IPS DF 6.9 (cell line): Measurements from ENCODE around the gene MYO5B.

Source experiments
- DNase-seq: peaks from one replicate; pipeline ENCODE4 v3.0.0-alpha.2; 2013; ENCODE audit warnings: low read depth, low spot score
- H3K27ac ChIP-seq: one replicate; pipeline ENCODE4 v1.5.1; 2013; ENCODE audit warnings: low read length, control low read depth
- H3K27me3 ChIP-seq: 2 replicates; pipeline ENCODE4 v1.6.1; 2013; ENCODE audit warnings: mild to moderate bottlenecking, low read length; ENCODE audit not compliant: control insufficient read depth, insufficient read depth
- H3K36me3 ChIP-seq: 2 replicates; pipeline ENCODE4 v1.6.1; 2013; ENCODE audit warnings: low read length; ENCODE audit not compliant: control insufficient read depth, insufficient read depth
- H3K4me1 ChIP-seq: 2 replicates; pipeline ENCODE4 v1.6.1; 2013; ENCODE audit warnings: low read length; ENCODE audit not compliant: control insufficient read depth, insufficient read depth
- H3K4me3 ChIP-seq: 2 replicates; pipeline ENCODE4 v1.5.1; 2013; ENCODE audit warnings: mild to moderate bottlenecking, low read length
- H3K9me3 ChIP-seq: 2 replicates; pipeline ENCODE4 v1.6.1; 2013; ENCODE audit warnings: low read length, inconsistent platforms; ENCODE audit not compliant: control insufficient read depth, insufficient read depth
- WGBS: extraction: QIAGEN DNeasy Blood & Tissue Kit; methylation state at CpG from one replicate; pipeline ENCODE4 v1.1.7; 2013; ENCODE audit warnings: mixed read lengths, missing lambda C conversion rate; ENCODE audit not compliant: insufficient read length, insufficient coverage; 5-methylcytosine and 5-hydroxymethylcytosine counted together

The MYO5B gene

DNA sequence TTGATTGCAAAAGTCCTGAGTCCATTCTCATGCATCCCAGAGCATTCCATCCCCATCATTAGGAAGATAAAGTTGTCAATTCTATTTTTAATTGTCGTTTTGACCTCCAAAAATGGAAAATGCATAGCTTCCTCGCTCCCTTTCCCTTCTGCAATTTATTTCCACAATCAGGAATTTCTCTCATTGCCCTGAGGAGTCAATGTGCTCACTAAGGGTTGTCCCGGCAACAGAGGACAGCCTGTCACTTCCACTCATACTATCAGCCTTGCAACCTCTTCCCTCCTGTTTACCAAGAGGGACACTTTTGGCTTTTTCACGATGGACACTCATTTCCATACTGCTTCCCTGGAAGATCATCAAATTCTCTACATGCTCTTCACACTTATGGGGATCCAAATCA lies 164.8 kb downstream of the MYO5B start:
- Histone ChIP-seq H3K36me3 (no peaks in the 10 kb centered on the region), H3K27me3 (no peaks in the 10 kb centered on the region), H3K4me3 (no peak overlapping the region), H3K4me1 (no peaks in the 10 kb centered on the region), H3K9me3 (no peaks in the 10 kb centered on the region), H3K27ac (no peak overlapping the region)
- no CpG with 5 or more reads among the region's 4 CpGs for WGBS
- DNase-seq: no peak

DNA sequence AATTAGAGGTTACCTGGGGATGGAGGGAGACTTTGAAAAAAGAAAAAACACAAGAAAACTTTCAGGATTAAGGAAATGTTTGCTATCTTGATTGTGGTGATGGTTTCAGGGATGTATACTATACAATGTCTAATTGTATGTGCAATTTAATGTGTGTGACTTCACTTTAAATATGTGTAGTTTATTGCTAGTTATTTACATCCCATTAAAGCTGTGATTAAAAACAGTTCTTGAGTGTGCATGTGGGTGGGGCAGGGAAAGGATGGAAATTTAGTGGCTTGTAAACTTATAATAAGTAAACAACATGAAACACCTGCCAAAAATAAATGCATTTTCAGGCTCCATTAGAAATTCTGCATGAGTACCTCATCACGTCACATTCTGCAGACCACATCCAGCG lies 167.0 kb downstream of the MYO5B start:
- Histone ChIP-seq H3K36me3 (no peaks in the 10 kb centered on the region), H3K4me1 (no peaks in the 10 kb centered on the region), H3K27ac (no peak overlapping the region), H3K9me3 (no peaks in the 10 kb centered on the region), H3K4me3 (no peak overlapping the region), H3K27me3 (no peaks in the 10 kb centered on the region)
- no CpG with 5 or more reads among the region's 2 CpGs for whole genome bisulfite sequencing
- DNase-seq: no peak

DNA sequence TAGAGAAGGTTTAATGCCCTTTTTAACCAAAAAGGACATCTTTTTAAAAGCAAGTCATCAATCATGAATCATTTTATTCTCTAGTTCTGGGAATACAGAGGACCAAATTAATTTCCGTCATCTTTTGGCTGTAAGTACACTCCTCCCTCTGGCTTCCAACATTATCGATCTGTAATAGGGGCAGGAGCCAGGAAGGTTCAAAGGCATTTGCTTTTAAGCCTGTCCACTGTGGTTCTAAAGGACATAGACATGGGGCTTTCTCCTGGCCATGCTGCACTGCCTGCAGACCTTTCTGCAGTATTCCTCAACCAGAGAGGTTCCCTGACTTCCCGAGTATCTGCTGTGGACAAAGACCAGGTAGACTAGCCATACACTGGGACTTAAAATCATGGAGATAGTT lies 170.5 kb downstream of the MYO5B start:
- Histone ChIP-seq H3K27me3 (no peaks in the 10 kb centered on the region), H3K9me3 (no peaks in the 10 kb centered on the region), H3K27ac (no peak overlapping the region), H3K36me3 (no peaks in the 10 kb centered on the region), H3K4me1 (no peaks in the 10 kb centered on the region), H3K4me3 (no peak overlapping the region)
- no CpG with 5 or more reads among the region's 3 CpGs for WGBS
- DNase-seq: no peak

DNA sequence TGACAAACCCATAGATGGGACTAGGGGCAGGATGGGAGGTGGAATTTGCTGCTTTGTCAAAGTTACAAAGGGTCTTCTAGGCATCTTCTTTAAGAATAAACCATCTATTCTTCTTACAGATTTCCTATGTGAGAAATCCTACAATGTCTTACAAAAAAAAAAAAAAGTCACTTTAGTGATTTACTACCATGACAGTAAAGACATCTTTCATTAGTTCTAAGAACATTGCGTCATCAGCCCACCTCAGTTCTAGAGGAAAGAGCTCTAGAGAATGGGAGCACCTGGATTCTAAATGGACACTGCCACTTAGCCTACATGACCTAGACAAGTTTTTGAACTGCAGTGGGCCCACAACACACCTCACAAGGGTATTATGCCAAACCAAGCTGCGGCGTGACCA lies 172.0 kb downstream of the MYO5B start:
- no peak for DNase-seq
- H3K4me1 ChIP-seq: no peaks in the 10 kb centered on the region
- no peak overlapping the region for H3K27ac ChIP-seq
- no peaks in the 10 kb centered on the region for H3K9me3 ChIP-seq
- no peaks in the 10 kb centered on the region for H3K27me3 ChIP-seq
- H3K36me3 ChIP-seq: no peaks in the 10 kb centered on the region
- WGBS: no CpG with 5 or more reads among the region's 3 CpGs
- H3K4me3 ChIP-seq: no peak overlapping the region

DNA sequence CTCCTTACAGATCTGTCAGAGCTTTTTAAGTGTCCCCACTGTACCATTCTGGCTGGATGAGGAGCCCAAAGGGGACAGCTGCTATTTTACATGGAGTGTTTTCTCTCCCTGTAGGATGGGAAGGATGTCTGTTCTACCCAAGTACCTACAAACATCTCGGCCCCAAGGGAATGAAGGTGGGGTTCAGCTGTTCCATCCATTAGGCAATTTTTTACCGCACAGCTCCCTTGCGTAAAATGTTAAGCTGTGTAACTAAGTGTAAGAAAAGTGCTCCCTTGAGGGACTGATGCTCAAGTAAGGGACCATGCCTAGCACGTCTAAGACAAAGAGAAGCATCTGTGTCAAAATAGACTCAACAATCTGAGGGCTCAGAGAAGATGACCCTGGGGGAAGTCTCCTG lies 180.3 kb downstream of the MYO5B start:
- DNase-seq: no peak
- H3K36me3 ChIP-seq: no peaks in the 10 kb centered on the region
- H3K27ac ChIP-seq: no peak overlapping the region
- no CpG with 5 or more reads among the region's 4 CpGs for WGBS
- no peaks in the 10 kb centered on the region for H3K9me3 ChIP-seq
- H3K4me1 ChIP-seq: no peaks in the 10 kb centered on the region
- no peaks in the 10 kb centered on the region for H3K27me3 ChIP-seq
- H3K4me3 ChIP-seq: no peak overlapping the region

DNA sequence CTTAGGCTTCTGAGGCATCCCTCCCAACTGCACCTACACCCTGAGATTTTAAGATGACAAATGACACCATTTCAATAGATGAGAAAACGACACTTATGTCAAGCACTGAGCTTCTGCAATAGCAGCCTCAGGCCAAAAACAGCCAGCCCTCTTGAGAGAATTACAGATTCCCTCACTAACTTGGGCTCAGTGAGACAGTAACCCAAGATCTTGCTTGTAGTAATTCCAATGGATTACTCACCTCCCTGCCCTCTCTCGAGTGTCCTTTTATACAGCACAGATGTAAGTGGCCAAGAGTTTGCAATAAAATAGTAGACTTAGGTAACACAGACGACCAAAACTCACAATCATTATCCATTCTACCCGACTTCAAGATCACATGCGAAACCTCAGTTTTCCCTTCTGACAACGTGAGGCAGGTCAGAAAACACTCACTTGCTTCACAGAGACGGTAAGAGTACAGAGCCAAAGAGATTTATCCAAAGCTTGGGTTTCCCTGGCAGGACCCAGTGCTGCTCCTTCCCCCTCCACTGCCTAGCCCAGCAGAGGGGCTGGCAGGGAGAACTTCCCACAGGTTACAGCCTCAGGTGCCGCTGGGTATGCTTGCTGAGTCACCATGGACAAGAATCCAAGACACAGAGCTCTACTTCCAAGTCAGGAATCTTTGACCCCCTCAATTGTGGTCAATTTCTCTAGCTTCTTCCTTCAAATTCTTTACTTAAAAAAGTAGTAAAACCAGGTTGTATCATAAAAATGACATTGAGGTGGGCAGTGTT lies 181.4 kb downstream of the MYO5B start:
- no peak overlapping the region for H3K4me3 ChIP-seq
- H3K9me3 ChIP-seq: no peaks in the 10 kb centered on the region
- no CpG with 5 or more reads among the region's 8 CpGs for WGBS
- no peak for DNase-seq
- no peaks in the 10 kb centered on the region for H3K4me1 ChIP-seq
- H3K27ac ChIP-seq: no peak overlapping the region
- no peaks in the 10 kb centered on the region for H3K27me3 ChIP-seq
- no peaks in the 10 kb centered on the region for H3K36me3 ChIP-seq

DNA sequence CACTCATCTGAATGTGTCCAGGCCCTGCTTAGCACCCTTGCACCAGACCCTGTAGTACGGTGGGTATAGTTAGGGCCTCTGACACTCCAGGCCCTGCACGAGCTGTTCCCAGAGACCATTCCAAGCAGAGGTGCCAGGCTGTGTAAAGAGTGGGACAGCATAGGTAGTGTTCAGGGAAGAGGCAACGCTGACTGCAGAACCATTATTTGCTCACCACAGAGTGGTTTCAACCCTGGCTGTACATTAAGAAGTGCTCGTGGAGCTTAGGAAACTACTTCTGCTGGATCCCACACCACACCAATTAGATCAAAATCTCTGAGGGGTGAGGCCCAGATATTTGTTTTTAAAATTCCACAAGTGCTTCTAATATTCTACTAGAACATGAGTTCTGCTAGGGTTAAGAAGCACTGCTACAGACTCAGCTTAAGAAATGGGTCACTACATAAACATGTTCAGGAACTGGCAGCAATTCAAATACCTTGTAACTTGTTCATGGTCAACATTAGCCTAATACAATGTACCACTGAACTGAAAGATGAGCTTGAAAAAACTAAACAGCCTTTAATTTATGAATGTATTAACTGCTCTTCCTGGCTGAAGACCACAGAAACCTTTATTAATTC lies 183.0 kb downstream of the MYO5B start:
- no peaks in the 10 kb centered on the region for H3K36me3 ChIP-seq
- no peak overlapping the region for H3K4me3 ChIP-seq
- no peaks in the 10 kb centered on the region for H3K27me3 ChIP-seq
- no peaks in the 10 kb centered on the region for H3K9me3 ChIP-seq
- WGBS: no CpG with 5 or more reads among the region's 4 CpGs
- DNase-seq: no peak
- no peak overlapping the region for H3K27ac ChIP-seq
- no peaks in the 10 kb centered on the region for H3K4me1 ChIP-seq

DNA sequence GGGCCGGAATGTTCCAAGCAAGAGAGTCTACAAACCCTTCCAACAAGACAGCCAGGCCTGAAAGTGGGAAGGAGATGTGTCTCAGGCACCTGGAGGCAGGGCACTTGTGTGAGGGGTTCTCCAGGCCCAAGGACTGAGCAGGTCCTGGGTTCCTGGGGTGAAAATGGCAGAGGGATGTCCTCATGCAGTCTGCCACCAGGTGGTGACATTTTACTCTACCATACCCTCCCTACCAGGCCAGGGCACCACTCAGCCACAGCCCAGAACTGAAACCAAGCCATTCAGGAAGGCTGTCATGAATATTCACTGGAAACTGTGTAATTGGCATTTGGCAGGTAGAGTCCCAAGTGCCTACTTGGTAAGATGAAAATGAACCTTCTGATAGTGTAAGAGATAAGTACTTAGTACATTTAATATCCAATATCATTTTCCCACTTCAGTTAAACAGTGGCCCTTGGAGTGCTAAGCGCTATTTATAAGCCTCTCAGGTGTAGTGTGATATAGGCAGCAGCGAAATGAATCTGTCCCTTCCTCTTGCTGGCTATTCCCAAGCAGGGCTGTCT lies 185.1 kb downstream of the MYO5B start:
- WGBS: no CpG with 5 or more reads among the region's 3 CpGs
- Histone ChIP-seq H3K27me3 (no peaks in the 10 kb centered on the region), H3K9me3 (no peaks in the 10 kb centered on the region), H3K36me3 (no peaks in the 10 kb centered on the region), H3K4me1 (no peaks in the 10 kb centered on the region), H3K4me3 (no peak overlapping the region), H3K27ac (no peak overlapping the region)
- peak; percentile 25 for DNase-seq

GRCh38 chr18:50008306-50008705 lies 186.6 kb downstream of the MYO5B start:
- Histone ChIP-seq H3K36me3 (no peaks in the 10 kb centered on the region), H3K4me3 (no peak overlapping the region), H3K9me3 (no peaks in the 10 kb centered on the region), H3K27ac (no peak overlapping the region), H3K4me1 (no peaks in the 10 kb centered on the region), H3K27me3 (no peaks in the 10 kb centered on the region)
- WGBS: no CpG with 5 or more reads among the region's 3 CpGs
- no peak for DNase-seq

DNA sequence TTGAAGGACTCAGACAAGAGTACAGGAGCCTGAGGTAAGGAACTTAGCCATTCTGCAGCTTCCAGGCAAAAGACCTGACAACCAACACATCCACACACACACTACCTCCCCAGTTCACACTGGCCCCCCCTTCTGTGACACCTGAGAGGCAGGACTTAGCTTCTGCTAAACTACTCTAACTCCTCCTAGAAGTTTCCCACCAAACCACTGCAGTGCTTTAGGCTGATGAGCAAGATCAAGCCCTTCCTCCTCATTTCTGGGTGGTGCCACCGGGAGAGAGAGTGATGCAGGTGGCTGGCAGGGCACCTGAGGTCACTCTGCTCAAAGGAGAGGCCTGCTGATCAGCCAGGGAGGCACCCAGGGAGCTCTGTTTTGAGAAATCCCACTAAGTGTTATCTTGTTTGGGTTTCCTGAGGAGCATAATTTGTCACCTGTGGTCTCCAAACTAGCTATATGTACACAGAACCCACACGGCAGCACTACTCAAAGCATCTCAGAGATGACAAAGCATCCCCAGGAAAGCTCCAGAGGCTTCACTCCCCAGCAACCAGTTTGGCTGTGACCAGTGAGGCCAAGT lies 188.4 kb downstream of the MYO5B start:
- H3K9me3 ChIP-seq: no peaks in the 10 kb centered on the region

More for the DNA sequence above, 188.4 kb downstream of the MYO5B start:
- no peaks in the 10 kb centered on the region for H3K36me3 ChIP-seq
- H3K4me3 ChIP-seq: no peak overlapping the region
- H3K4me1 ChIP-seq: no peaks in the 10 kb centered on the region
- no peaks in the 10 kb centered on the region for H3K27me3 ChIP-seq
- DNase-seq: no peak
- H3K27ac ChIP-seq: no peak overlapping the region
- WGBS: no CpG with 5 or more reads among the region's 2 CpGs
